ENCODE measurements around the gene ZNF524. TPM values are rescaled to one million over a fixed set of nuclear protein-coding genes. Genes with fewer than 3 reads are reported as not detected.

ZNF524 gene
- total and polyA plus RNA-seq, 9 of the 15 experiments (the other 6 are each of a cell fraction or from before 2014, with no cell fraction given), result 0.08 to 15.6 (median 2.9) TPM

DNA sequence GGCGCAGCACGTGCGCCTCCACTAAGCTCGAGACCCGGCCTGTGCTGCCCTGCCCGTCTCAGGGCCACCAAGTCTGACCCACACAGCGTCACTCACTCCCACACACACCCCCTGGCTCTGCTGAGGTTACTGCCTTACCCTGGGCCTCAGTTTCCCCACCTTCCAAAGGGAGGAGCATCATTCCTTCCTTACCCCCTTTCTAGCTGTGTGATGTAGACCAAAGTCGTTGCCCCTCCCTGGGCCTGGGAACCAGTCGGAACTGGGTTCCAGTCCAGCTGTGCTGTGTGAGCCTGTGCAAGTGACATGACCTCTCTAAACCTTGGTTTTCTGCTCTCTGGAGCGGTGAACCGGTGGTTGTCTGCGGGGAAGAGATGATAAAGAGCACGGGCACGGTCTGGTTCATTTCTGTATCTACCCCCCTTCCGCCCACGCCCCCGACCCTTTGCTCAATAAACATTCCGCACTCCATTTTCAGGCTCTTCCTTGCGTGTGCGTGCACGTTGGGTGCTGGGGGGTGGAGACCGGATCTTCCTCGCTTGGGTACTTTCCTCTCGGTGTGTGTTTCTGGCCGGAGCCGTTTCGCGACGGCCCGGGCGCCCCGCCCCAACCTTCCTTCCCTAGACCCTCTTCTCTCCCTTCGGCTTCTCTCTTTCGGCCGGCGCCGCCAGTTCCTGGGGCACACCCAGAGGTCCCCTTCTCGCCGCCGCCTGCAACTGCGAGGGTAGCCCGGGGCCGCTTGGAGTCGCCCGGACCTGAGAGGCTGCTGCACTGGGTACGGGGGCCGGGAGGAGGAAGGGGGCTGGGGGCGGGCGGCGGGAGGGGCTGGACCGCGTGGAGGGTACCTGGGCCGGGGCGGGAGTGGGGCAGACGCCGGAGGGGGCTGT, 43.2 kb downstream of the ZNF524 start, which contains the start of gene ZNF581 (continued):
- TF ChIP-seq CBX2 (IDR thresholded peaks at IDR 0.05; ENCODE audit: insufficient read depth, low read length, poor library complexity, severe bottlenecking), result no peak
- TF ChIP-seq KDM4B (IDR thresholded peaks at IDR 0.05; ENCODE audit: borderline replicate concordance in 2 of 2, low read depth in 1 of 2), result peak in 1 of 2 experiments; percentile 81; a peak in 1 of 4 replicates
- TF ChIP-seq MAFF (IDR thresholded peaks at IDR 0.05; ENCODE audit: low read length), result no peak
- no peak for TF ChIP-seq RBM17 (IDR thresholded peaks at IDR 0.05; ENCODE audit: borderline replicate concordance, low read depth, low read length)
- TF ChIP-seq SIRT6 (IDR thresholded peaks at IDR 0.05; ENCODE audit: low read depth, low read length), result no peak
- TF ChIP-seq HCFC1 (IDR thresholded peaks at IDR 0.05; ENCODE audit: low read depth, low read length), result peak; percentile 81
- TF ChIP-seq XRCC4 (IDR thresholded peaks at IDR 0.05; ENCODE audit: extremely low read depth, insufficient read depth, insufficient read length), result no peak
- TF ChIP-seq, protein P1, sequence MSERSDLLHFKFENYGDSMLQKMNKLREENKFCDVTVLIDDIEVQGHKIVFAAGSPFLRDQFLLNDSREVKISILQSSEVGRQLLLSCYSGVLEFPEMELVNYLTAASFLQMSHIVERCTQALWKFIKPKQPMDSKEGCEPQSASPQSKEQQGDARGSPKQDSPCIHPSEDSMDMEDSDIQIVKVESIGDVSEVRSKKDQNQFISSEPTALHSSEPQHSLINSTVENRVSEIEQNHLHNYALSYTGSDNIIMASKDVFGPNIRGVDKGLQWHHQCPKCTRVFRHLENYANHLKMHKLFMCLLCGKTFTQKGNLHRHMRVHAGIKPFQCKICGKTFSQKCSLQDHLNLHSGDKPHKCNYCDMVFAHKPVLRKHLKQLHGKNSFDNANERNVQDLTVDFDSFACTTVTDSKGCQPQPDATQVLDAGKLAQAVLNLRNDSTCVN (CRISPR knock-in tag; IDR thresholded peaks at IDR 0.05), result no peak
- TF ChIP-seq, protein P2, sequence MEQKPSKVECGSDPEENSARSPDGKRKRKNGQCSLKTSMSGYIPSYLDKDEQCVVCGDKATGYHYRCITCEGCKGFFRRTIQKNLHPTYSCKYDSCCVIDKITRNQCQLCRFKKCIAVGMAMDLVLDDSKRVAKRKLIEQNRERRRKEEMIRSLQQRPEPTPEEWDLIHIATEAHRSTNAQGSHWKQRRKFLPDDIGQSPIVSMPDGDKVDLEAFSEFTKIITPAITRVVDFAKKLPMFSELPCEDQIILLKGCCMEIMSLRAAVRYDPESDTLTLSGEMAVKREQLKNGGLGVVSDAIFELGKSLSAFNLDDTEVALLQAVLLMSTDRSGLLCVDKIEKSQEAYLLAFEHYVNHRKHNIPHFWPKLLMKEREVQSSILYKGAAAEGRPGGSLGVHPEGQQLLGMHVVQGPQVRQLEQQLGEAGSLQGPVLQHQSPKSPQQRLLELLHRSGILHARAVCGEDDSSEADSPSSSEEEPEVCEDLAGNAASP (IDR thresholded peaks at IDR 0.05), result no peak
- TF ChIP-seq, protein P3, sequence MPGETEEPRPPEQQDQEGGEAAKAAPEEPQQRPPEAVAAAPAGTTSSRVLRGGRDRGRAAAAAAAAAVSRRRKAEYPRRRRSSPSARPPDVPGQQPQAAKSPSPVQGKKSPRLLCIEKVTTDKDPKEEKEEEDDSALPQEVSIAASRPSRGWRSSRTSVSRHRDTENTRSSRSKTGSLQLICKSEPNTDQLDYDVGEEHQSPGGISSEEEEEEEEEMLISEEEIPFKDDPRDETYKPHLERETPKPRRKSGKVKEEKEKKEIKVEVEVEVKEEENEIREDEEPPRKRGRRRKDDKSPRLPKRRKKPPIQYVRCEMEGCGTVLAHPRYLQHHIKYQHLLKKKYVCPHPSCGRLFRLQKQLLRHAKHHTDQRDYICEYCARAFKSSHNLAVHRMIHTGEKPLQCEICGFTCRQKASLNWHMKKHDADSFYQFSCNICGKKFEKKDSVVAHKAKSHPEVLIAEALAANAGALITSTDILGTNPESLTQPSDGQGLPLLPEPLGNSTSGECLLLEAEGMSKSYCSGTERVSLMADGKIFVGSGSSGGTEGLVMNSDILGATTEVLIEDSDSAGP (CRISPR knock-in tag; IDR thresholded peaks at IDR 0.05), result no peak; the same call in 1 of the 2 replicates
- peak; percentile 48; the same call in 1 of the 2 replicates for TF ChIP-seq ETV5 (CRISPR knock-in tag; IDR thresholded peaks at IDR 0.05; ENCODE audit: low read depth)
- TF ChIP-seq SMAD2 (IDR thresholded peaks at IDR 0.05; ENCODE audit: low read depth, low read length), result no peak
- TF ChIP-seq, protein P4, sequence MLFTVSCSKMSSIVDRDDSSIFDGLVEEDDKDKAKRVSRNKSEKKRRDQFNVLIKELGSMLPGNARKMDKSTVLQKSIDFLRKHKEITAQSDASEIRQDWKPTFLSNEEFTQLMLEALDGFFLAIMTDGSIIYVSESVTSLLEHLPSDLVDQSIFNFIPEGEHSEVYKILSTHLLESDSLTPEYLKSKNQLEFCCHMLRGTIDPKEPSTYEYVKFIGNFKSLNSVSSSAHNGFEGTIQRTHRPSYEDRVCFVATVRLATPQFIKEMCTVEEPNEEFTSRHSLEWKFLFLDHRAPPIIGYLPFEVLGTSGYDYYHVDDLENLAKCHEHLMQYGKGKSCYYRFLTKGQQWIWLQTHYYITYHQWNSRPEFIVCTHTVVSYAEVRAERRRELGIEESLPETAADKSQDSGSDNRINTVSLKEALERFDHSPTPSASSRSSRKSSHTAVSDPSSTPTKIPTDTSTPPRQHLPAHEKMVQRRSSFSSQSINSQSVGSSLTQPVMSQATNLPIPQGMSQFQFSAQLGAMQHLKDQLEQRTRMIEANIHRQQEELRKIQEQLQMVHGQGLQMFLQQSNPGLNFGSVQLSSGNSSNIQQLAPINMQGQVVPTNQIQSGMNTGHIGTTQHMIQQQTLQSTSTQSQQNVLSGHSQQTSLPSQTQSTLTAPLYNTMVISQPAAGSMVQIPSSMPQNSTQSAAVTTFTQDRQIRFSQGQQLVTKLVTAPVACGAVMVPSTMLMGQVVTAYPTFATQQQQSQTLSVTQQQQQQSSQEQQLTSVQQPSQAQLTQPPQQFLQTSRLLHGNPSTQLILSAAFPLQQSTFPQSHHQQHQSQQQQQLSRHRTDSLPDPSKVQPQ (CRISPR knock-in tag; IDR thresholded peaks at IDR 0.05; ENCODE audit: borderline replicate concordance), result no peak
- TF ChIP-seq MTA3 (IDR thresholded peaks at IDR 0.05; ENCODE audit: borderline replicate concordance), result peak; percentile 74
- TF ChIP-seq MED1 (CRISPR knock-in tag; IDR thresholded peaks at IDR 0.05; ENCODE audit: borderline replicate concordance), result no peak
- 0 out of 4 replicates have a peak, but pooled peaks of 1 of the 2 experiments have one; percentile 21 for TF ChIP-seq NRF1 (conservative IDR thresholded peaks at IDR 0.05 in 1 of 2, IDR thresholded peaks at IDR 0.05 in 1 of 2)
- TF ChIP-seq POLR2H (tag; IDR thresholded peaks at IDR 0.05; ENCODE audit: low read depth), result no peak
- no peak for TF ChIP-seq POLR3G (IDR thresholded peaks at IDR 0.05; ENCODE audit: extremely low read depth, insufficient read length, insufficient replicate concordance)
- no peak for TF ChIP-seq ZNF239 (CRISPR knock-in tag; IDR thresholded peaks at IDR 0.05)
- no peak for TF ChIP-seq IFI16 (CRISPR knock-in tag; IDR thresholded peaks at IDR 0.05)
